Stimulated activated CD4-positive, alpha-beta T cell treated with anti-CD3 and anti-CD28 coated beads, Interleukin-12 subunit alpha, Interleukin-12 subunit beta, amount 100 ng/mL, for 48 hours (primary cell): ENCODE data around the gene NUDT13.

Experiments used
- DNase-seq, 3 donors: peaks; one replicate each; pipeline ENCODE4 v3.0.0-alpha.2; 2020; ENCODE audit warnings: low read depth in 2 of 3, low spot score in 1 of 3

NUDT13 gene

GRCh38 chr10:73161079-73161478 lies 50.8 kb downstream of the NUDT13 start:
- DNase-seq: no peak

- DNase-seq: no peak
These were observed 51.4 kb downstream of the NUDT13 start for GRCh38 chr10:73161662-73162061.

GRCh38 chr10:73163096-73163495 lies 52.8 kb downstream of the NUDT13 start:
- no peak for DNase-seq

GRCh38 chr10:73166972-73167371 lies 56.7 kb downstream of the NUDT13 start:
- DNase-seq: no peak

GRCh38 chr10:73167458-73167782 lies 57.2 kb downstream of the NUDT13 start:
- DNase-seq: peak in 2 of 3 donors; percentile 3 to 9

GRCh38 chr10:73167783-73168464 lies 57.7 kb downstream of the NUDT13 start, which contains the start of the genes ECD and FAM149B1:
TSS of gene ECD (minus strand) at chr10:73168008. CDS start at chr10:73163937, 4,071 bp downstream.
TSS of gene FAM149B1 (plus strand) at chr10:73168119. CDS start at chr10:73168340, 221 bp downstream.
- peak; percentile 88 to 91 (median 89) for DNase-seq

GRCh38 chr10:73168465-73168803 lies 58.2 kb downstream of the NUDT13 start:
- no peak for DNase-seq

GRCh38 chr10:73169320-73169719 lies 59.1 kb downstream of the NUDT13 start:
- DNase-seq: no peak

- no peak for DNase-seq
These were observed 62.6 kb downstream of the NUDT13 start for GRCh38 chr10:73172867-73173266.

GRCh38 chr10:73174148-73174925 lies 64.1 kb downstream of the NUDT13 start:
- no peak for DNase-seq
